Measurements from ENCODE around the gene GRK7. TPM values are rescaled to one million over a fixed set of nuclear protein-coding genes. Genes with fewer than 3 reads are reported as not detected.

Gene GRK7
- 0.12 TPM in 1 of 2 replicates, not detected in the other for total RNA-seq

GRCh38 chr3:141763088-141763750, at the start of gene GRK7:
TSS of gene GRK7 (plus strand) at chr3:141763408. CDS start at chr3:141778285, 14,877 bp downstream.

GRCh38 chr3:141738022-141738890, 25.0 kb upstream of the GRK7 start, which contains the start of gene RNF7:
TSS of gene RNF7 (plus strand) at chr3:141738298. CDS start at chr3:141738342, 44 bp downstream.

Small RNA genes lying within 50 kb of the gene (small RNA-seq; reads per million reads assigned to genes)
- gene AC112771.1: not detected

Other genes starting within 250 kb of the GRK7 start
- gene RNF7, start 25.1 kb upstream of the GRK7 start, total RNA-seq: 51.3 and 69.9 TPM in 2 replicates
- gene ATP1B3, start 113.2 kb downstream of the GRK7 start, total RNA-seq: 37.8 and 48.9 TPM in 2 replicates